ENCODE measurements around the gene CCN2. TPM values are rescaled to one million over a fixed set of nuclear protein-coding genes. Genes with fewer than 3 reads are reported as not detected.
A peak's percentile ranks its signal among the peaks of the same experiment; 100 is the strongest.

The CCN2 gene
- total RNA-seq, 1 donor from 2014 or later: 54.5 TPM

DNA sequence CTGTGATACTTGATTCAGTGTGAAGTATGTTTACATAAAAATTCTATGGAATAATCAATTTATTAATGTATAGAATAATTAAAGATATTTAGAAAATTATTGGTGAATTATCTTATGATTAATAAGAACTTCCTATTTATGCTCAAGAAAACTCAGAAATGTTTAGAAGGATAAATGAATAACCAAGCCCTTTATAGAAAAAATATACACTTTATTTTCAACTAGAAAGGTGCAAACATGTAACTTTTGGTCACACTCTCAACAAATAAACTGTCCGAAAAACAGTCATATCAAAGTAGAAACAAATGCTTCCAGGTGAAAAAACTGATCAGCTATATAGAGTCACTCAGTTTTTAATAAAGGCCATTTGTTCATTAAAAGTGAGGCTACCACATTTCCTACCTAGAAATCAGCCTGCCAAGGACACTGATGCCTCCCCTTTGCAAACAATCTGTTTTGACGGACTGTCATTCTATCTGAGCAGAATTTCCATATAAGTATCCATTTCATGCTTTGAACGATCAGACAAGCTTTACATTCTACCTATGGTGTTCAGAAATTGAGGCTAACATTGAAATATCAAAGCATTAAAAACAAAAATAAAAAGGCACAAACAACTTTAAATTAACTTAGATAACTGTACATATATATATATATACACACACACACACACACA, 3.0 kb downstream of the CCN2 start:
- peaks cover 24% of the 10 kb centered on the region for H4K20me1 ChIP-seq (ENCODE audit: low read depth)
- no peaks in the 10 kb centered on the region for H3K36me3 ChIP-seq
- Mint-ChIP-seq H3K4me3 (peak overlapping the region; percentile 92), H3K9me3 (no peaks in the 10 kb centered on the region), H3K4me1 (peaks cover 46% of the 10 kb centered on the region), H3K27ac (peak overlapping the region; percentile 23), H3K36me3 (peaks cover 16% of the 10 kb centered on the region), H3K27me3 (ENCODE audit: insufficient read depth, low read depth) (peaks cover 3% of the 10 kb centered on the region)
- H3K4me2 ChIP-seq: peak overlapping the region; percentile 92
- no peak overlapping the region for H2AFZ ChIP-seq (replicated peaks)
- no peak for DNase-seq (ENCODE audit: low spot score)
- H3K4me3 ChIP-seq: peak overlapping the region; percentile 87
- H3F3A ChIP-seq (ENCODE audit: low read depth): peaks cover 18% of the 10 kb centered on the region
- TF ChIP-seq EZH2 (IDR thresholded peaks at IDR 0.05): no peak
- no peak for TF ChIP-seq EZH2phosphoT487 (IDR thresholded peaks at IDR 0.05)
- TF ChIP-seq, protein P1, sequence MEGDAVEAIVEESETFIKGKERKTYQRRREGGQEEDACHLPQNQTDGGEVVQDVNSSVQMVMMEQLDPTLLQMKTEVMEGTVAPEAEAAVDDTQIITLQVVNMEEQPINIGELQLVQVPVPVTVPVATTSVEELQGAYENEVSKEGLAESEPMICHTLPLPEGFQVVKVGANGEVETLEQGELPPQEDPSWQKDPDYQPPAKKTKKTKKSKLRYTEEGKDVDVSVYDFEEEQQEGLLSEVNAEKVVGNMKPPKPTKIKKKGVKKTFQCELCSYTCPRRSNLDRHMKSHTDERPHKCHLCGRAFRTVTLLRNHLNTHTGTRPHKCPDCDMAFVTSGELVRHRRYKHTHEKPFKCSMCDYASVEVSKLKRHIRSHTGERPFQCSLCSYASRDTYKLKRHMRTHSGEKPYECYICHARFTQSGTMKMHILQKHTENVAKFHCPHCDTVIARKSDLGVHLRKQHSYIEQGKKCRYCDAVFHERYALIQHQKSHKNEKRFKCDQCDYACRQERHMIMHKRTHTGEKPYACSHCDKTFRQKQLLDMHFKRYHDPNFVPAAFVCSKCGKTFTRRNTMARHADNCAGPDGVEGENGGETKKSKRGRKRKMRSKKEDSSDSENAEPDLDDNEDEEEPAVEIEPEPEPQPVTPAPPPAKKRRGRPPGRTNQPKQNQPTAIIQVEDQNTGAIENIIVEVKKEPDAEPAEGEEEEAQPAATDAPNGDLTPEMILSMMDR (IDR thresholded peaks at IDR 0.05): no peak
- no peaks in the 10 kb centered on the region for H3K9me3 ChIP-seq (ENCODE audit: low read depth)
- H3K27me3 ChIP-seq: no peaks in the 10 kb centered on the region
- no peak overlapping the region for H3K27ac ChIP-seq
- H3K4me1 ChIP-seq: peaks cover 19% of the 10 kb centered on the region
- peaks cover 40% of the 10 kb centered on the region for H3K79me2 ChIP-seq (ENCODE audit: low read depth)
- no peak overlapping the region for H3K9ac ChIP-seq

GRCh38 chr6:131946992-131947955, 3.9 kb downstream of the CCN2 start:
- Histone ChIP-seq H3F3A (ENCODE audit: low read depth) (peaks cover 16% of the 10 kb centered on the region), H3K36me3 (no peaks in the 10 kb centered on the region), H3K9ac (no peak overlapping the region), H3K9me3 (ENCODE audit: low read depth) (no peaks in the 10 kb centered on the region), H3K27ac (no peak overlapping the region), H3K4me1 (peaks cover 10% of the 10 kb centered on the region), H4K20me1 (ENCODE audit: low read depth) (peaks cover 24% of the 10 kb centered on the region), H2AFZ (replicated peaks) (no peak overlapping the region), H3K79me2 (ENCODE audit: low read depth) (peaks cover 32% of the 10 kb centered on the region), H3K4me2 (peak overlapping the region; percentile 92), H3K27me3 (no peaks in the 10 kb centered on the region), H3K4me3 (no peak overlapping the region)
- H3K4me3 Mint-ChIP-seq: no peak overlapping the region
- H3K27me3 Mint-ChIP-seq (ENCODE audit: insufficient read depth, low read depth): peaks cover 3% of the 10 kb centered on the region
- H3K27ac Mint-ChIP-seq: no peak overlapping the region
- TF ChIP-seq, protein P1 (IDR thresholded peaks at IDR 0.05): no peak
- TF ChIP-seq EZH2 (IDR thresholded peaks at IDR 0.05) (no peak), EZH2phosphoT487 (IDR thresholded peaks at IDR 0.05) (no peak)
- H3K4me1 Mint-ChIP-seq: peaks cover 38% of the 10 kb centered on the region
- peaks cover 16% of the 10 kb centered on the region for H3K36me3 Mint-ChIP-seq
- H3K9me3 Mint-ChIP-seq: no peaks in the 10 kb centered on the region
- DNase-seq (ENCODE audit: low spot score): no peak

DNA sequence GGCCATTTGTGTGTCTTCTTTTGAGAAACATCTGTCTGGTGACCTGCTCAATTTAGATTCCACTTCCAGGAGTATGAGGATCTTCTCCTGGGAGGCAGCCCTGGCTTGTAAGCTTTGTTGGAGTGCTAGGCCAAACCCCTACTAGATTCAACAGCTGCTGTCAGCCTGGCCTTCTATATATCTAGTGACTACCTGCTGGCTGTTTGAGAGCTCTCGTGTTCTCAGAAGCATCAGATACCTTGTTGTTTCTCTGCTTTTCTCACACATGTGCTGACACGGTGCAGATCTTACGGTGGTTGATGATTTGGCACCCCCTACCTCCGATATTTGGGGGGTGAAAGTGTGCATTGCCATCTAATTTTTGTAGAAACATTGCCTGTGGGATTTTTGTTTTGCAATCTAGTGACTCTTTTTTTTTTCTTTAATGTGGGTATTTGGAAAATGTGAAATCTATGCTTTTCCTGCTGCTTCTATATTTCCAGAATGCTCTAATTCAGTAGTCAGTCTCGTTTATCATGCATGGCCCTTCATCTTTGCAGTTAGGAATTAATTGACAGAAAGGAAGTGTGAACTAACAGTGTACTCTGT, 4.7 kb downstream of the CCN2 start:
- no peak overlapping the region for H3K9ac ChIP-seq
- peaks cover 3% of the 10 kb centered on the region for H3K27me3 Mint-ChIP-seq (ENCODE audit: insufficient read depth, low read depth)
- H3K27ac Mint-ChIP-seq: no peak overlapping the region

More for the DNA sequence above, 4.7 kb downstream of the CCN2 start:
- Histone ChIP-seq H3K27me3 (no peaks in the 10 kb centered on the region), H3K4me3 (no peak overlapping the region), H3K4me1 (peaks cover 4% of the 10 kb centered on the region), H3K36me3 (no peaks in the 10 kb centered on the region), H3K27ac (no peak overlapping the region), H3F3A (ENCODE audit: low read depth) (peaks cover 8% of the 10 kb centered on the region), H3K9me3 (ENCODE audit: low read depth) (no peaks in the 10 kb centered on the region), H2AFZ (replicated peaks) (no peak overlapping the region), H4K20me1 (ENCODE audit: low read depth) (peaks cover 24% of the 10 kb centered on the region), H3K4me2 (no peak overlapping the region), H3K79me2 (ENCODE audit: low read depth) (peaks cover 27% of the 10 kb centered on the region)
- no peaks in the 10 kb centered on the region for H3K9me3 Mint-ChIP-seq
- no peak for DNase-seq (ENCODE audit: low spot score)
- H3K36me3 Mint-ChIP-seq: peaks cover 16% of the 10 kb centered on the region
- peaks cover 31% of the 10 kb centered on the region for H3K4me1 Mint-ChIP-seq
- TF ChIP-seq, protein P1 (IDR thresholded peaks at IDR 0.05): no peak
- TF ChIP-seq EZH2phosphoT487 (IDR thresholded peaks at IDR 0.05): no peak
- TF ChIP-seq EZH2 (IDR thresholded peaks at IDR 0.05): no peak
- no peak overlapping the region for H3K4me3 Mint-ChIP-seq
